Parathyroid adenoma (tissue), 2 donors: ENCODE data around the gene ARHGAP6.

ENCODE experiments used
- H2AFZ ChIP-seq: fragments of 300-600 bp; sonication (generic); one replicate; pipeline ENCODE4 v1.7.0; 2017; ENCODE audit warnings: antibody characterized with exemption, mild to moderate bottlenecking
- H3K27ac ChIP-seq: fragments of 300-600 bp; sonication (generic); one replicate; pipeline ENCODE4 v1.7.0; 2017
- H3K27me3 ChIP-seq: fragments of 300-600 bp; sonication (generic); one replicate; pipeline ENCODE4 v1.7.0; 2017; ENCODE audit warnings: low read length; ENCODE audit not compliant: control insufficient read depth, insufficient read depth
- H3K36me3 ChIP-seq: fragments of 300-600 bp; sonication (generic); one replicate; pipeline ENCODE4 v1.7.0; 2017; ENCODE audit warnings: low read length; ENCODE audit not compliant: control insufficient read depth, insufficient read depth
- H3K4me1 ChIP-seq: fragments of 300-600 bp; sonication (generic); one replicate; pipeline ENCODE4 v1.7.0; 2017; ENCODE audit warnings: control low read depth
- H3K4me2 ChIP-seq: fragments of 300-600 bp; sonication (generic); one replicate; pipeline ENCODE4 v1.7.0; 2017; ENCODE audit warnings: low read length
- H3K4me3 ChIP-seq: fragments of 300-600 bp; sonication (generic); one replicate; pipeline ENCODE4 v1.7.0; 2017; ENCODE audit warnings: low read depth, low read length
- H3K79me2 ChIP-seq: fragments of 300-600 bp; sonication (generic); one replicate; pipeline ENCODE4 v1.7.0; 2017; ENCODE audit warnings: control low read depth
- H3K9ac ChIP-seq: fragments of 300-600 bp; sonication (generic); one replicate; pipeline ENCODE4 v1.7.0; 2017; ENCODE audit warnings: mild to moderate bottlenecking
- H3K9me3 ChIP-seq: fragments of 300-600 bp; sonication (generic); one replicate; pipeline ENCODE4 v1.7.0; 2017; ENCODE audit warnings: low read length; ENCODE audit not compliant: control insufficient read depth
- TF ChIP-seq, protein P1 (sequence below): fragments of 300-600 bp; sonication (generic); IDR thresholded peaks from one replicate; pipeline ENCODE4 v1.7.0; 2017; ENCODE audit warnings: antibody characterized with exemption, mild to moderate bottlenecking
- donor health status: primary hyperparathyroidism.

ARHGAP6 gene

DNA sequence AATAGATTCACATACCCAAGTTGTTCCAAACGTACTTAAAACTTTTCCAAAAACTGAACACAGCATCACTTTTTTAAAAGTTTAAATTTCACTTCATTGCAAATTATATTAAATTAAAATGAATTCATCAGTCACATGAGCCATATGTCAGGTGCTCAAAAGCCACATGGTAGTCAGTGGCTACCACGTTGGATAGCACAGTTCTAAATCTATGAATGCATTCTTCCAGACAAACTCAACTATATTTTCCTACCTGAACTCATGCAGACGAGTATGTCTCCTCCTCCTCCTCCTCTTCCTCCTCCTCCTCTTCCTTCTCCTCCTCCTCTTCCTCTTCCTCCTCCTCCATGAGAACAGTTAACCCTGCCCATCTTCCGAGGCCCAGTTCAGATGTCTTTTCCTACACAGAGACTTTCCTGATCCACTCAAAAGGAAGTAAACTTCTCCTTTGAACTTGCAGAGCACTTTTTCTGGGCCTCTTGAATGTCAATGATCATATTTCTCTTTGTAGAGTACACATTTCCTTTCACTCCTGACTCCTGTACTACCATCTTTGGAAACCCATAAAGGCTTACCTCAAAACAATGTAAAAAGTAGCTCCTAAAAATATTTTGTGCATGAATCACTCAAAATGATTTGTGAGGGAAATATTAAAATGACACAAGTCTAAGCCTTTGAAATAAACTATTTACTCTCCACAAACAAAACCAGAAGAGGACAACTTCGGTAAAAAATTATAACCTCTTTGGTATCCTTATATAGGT is 199.9 kb downstream of the ARHGAP6 start:
- no peaks in the 10 kb centered on the region for H3K4me1 ChIP-seq
- H3K36me3 ChIP-seq = no peaks in the 10 kb centered on the region
- H3K9me3 ChIP-seq = no peaks in the 10 kb centered on the region
- H3K4me2 ChIP-seq = no peak overlapping the region
- TF ChIP-seq, protein P1, sequence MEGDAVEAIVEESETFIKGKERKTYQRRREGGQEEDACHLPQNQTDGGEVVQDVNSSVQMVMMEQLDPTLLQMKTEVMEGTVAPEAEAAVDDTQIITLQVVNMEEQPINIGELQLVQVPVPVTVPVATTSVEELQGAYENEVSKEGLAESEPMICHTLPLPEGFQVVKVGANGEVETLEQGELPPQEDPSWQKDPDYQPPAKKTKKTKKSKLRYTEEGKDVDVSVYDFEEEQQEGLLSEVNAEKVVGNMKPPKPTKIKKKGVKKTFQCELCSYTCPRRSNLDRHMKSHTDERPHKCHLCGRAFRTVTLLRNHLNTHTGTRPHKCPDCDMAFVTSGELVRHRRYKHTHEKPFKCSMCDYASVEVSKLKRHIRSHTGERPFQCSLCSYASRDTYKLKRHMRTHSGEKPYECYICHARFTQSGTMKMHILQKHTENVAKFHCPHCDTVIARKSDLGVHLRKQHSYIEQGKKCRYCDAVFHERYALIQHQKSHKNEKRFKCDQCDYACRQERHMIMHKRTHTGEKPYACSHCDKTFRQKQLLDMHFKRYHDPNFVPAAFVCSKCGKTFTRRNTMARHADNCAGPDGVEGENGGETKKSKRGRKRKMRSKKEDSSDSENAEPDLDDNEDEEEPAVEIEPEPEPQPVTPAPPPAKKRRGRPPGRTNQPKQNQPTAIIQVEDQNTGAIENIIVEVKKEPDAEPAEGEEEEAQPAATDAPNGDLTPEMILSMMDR = no peak
- H3K9ac ChIP-seq = no peak overlapping the region
- no peak overlapping the region for H3K4me3 ChIP-seq
- no peaks in the 10 kb centered on the region for H3K27me3 ChIP-seq
- H3K27ac ChIP-seq = no peak overlapping the region
- no peak overlapping the region for H2AFZ ChIP-seq
- no peaks in the 10 kb centered on the region for H3K79me2 ChIP-seq

DNA sequence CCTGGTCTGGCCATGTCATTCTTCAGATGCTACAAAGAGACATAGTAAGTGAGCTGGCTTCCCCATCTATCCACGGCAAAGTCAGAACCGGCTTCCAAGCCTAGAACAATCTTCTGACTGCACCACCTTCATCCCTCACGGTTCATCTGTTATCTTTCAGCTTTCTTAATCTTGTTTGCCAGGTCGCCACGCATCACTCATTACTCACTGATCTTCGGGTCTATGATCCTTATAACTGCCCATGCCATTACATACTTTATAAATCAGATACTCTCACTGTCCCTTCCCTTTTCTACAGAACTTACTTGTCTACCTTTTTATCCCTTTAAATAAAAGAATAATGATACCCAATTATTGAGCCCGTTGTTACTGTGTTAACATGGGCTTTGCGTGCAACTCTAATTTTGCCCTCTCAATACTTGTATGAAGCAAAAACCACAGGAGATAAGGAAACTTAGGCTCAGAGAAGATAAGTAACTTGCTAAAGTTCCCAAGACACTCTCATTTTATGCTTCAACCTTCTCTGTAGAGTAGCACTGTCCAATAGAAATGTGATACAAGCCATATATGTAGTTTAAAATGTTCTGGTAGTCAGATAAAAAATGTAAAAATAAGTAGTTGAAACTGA is 200.8 kb downstream of the ARHGAP6 start:
- H3K27ac ChIP-seq = no peak overlapping the region
- no peaks in the 10 kb centered on the region for H3K4me1 ChIP-seq
- H3K4me2 ChIP-seq = no peak overlapping the region
- H2AFZ ChIP-seq = peak overlapping the region; percentile 22
- no peaks in the 10 kb centered on the region for H3K36me3 ChIP-seq
- H3K79me2 ChIP-seq = no peaks in the 10 kb centered on the region
- no peak overlapping the region for H3K4me3 ChIP-seq
- TF ChIP-seq, protein P1 = no peak
- H3K9ac ChIP-seq = no peak overlapping the region
- no peaks in the 10 kb centered on the region for H3K9me3 ChIP-seq
- H3K27me3 ChIP-seq = no peaks in the 10 kb centered on the region

DNA sequence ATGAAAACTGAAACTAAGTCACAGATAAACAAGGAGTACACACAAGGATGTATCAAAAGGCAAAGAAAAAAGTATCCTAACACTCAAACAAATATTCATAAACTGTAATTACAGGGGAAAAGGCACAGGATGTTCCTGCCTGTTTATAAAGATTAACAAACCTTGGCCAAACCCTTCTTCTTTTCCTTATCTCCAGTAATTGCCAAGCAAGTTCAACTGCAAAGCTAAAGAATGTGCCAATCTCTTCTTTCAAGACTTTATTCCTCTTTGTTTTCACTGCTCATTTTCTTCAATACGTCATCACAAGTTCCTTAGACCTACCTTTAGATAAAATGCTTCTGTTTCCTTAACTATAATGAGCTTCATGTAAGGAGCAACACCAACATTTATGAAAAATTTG is 201.3 kb downstream of the ARHGAP6 start:
- no peak overlapping the region for H3K4me3 ChIP-seq
- no peaks in the 10 kb centered on the region for H3K36me3 ChIP-seq
- H3K27me3 ChIP-seq = no peaks in the 10 kb centered on the region
- no peak overlapping the region for H3K27ac ChIP-seq
- TF ChIP-seq, protein P1 = no peak
- no peak overlapping the region for H2AFZ ChIP-seq
- H3K4me2 ChIP-seq = no peak overlapping the region
- no peaks in the 10 kb centered on the region for H3K9me3 ChIP-seq
- no peaks in the 10 kb centered on the region for H3K4me1 ChIP-seq
- no peaks in the 10 kb centered on the region for H3K79me2 ChIP-seq
- no peak overlapping the region for H3K9ac ChIP-seq

DNA sequence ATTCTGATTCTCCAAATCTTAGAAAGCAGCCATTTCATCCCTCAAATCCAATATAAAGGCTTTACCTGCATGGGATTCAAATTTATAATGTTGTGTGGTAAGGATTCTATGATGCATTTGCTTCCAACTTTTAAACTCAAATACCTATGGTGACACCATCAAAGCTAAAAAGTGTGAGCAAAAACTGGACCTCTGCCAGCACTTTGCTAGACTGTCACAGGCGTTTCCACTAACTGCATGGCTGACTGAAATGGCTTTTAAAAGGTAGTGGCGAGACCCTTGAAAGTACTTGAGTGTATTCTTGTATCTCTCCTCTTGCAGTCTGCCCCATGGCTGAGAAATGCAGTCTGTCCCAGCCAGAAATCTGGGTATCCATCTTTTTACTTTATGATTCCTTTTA is 203.1 kb downstream of the ARHGAP6 start:
- Histone ChIP-seq H3K36me3 (no peaks in the 10 kb centered on the region), H3K9ac (no peak overlapping the region), H3K27ac (no peak overlapping the region), H3K4me3 (no peak overlapping the region), H2AFZ (no peak overlapping the region), H3K27me3 (no peaks in the 10 kb centered on the region), H3K79me2 (no peaks in the 10 kb centered on the region), H3K9me3 (no peaks in the 10 kb centered on the region), H3K4me1 (no peaks in the 10 kb centered on the region), H3K4me2 (no peak overlapping the region)
- TF ChIP-seq, protein P1 = no peak
